Mesenchymal stem cell (in vitro differentiated cells and primary cell): ENCODE measurements around the gene CHST4.
"Not testable (repeated sequence)": the region's sequence is repeated elsewhere in the genome, so short reads cannot be mapped to it uniquely, and the experiment has no call there.

Experiments
- DNase-seq: peaks from one replicate; pipeline ENCODE4 v3.0.0-alpha.2; 2013
- H2AFZ ChIP-seq: one replicate; pipeline ENCODE4 v1.6.1; 2013; ENCODE audit warnings: low read depth, mild to moderate bottlenecking, control low read depth, inconsistent platforms, low read length, moderate library complexity
- H2AK5ac ChIP-seq: 2 replicates; pipeline ENCODE4 v1.6.1; 2013; ENCODE audit warnings: low read length, moderate library complexity, mild to moderate bottlenecking, inconsistent platforms; ENCODE audit not compliant: severe bottlenecking
- H2BK120ac ChIP-seq: one replicate; pipeline ENCODE4 v1.6.1; 2013; ENCODE audit warnings: low read depth, mild to moderate bottlenecking, inconsistent platforms, low read length, moderate library complexity
- H2BK12ac ChIP-seq, 2 experiments: one replicate each; pipeline ENCODE4 v1.6.1; 2013; ENCODE audit warnings: inconsistent platforms in 2 of 2, low read length in 2 of 2, mild to moderate bottlenecking in 2 of 2, moderate library complexity in 2 of 2, control low read depth in 1 of 2
- H2BK15ac ChIP-seq: one replicate; pipeline ENCODE4 v1.6.1; 2013; ENCODE audit warnings: mild to moderate bottlenecking, low read depth, inconsistent platforms; ENCODE audit not compliant: poor library complexity, severe bottlenecking
- H2BK5ac ChIP-seq: 2 replicates; pipeline ENCODE4 v1.6.1; 2013; ENCODE audit warnings: low read depth, mild to moderate bottlenecking, low read length, control low read depth, inconsistent platforms; ENCODE audit not compliant: poor library complexity, severe bottlenecking
- H3K14ac ChIP-seq, 2 experiments: one replicate each; pipeline ENCODE4 v1.6.1; 2013; ENCODE audit warnings: inconsistent platforms in 2 of 2, low read length in 2 of 2, control low read depth in 1 of 2, mild to moderate bottlenecking in 1 of 2, moderate library complexity in 1 of 2
- H3K18ac ChIP-seq, 2 experiments: one replicate each; pipeline ENCODE4 v1.6.1; 2013; ENCODE audit warnings: inconsistent platforms in 2 of 2, low read length in 2 of 2, control low read depth in 1 of 2, low read depth in 1 of 2, mild to moderate bottlenecking in 1 of 2
- H3K23ac ChIP-seq, 2 experiments: one replicate each; pipeline ENCODE4 v1.6.1; 2013; ENCODE audit warnings: inconsistent platforms in 2 of 2, low read length in 2 of 2, mild to moderate bottlenecking in 2 of 2, moderate library complexity in 2 of 2, control low read depth in 1 of 2
- H3K27ac ChIP-seq: 2 replicates; pipeline ENCODE4 v1.5.1; 2013; ENCODE audit warnings: mild to moderate bottlenecking, moderate library complexity, low read length, control low read depth, inconsistent platforms; ENCODE audit not compliant: poor library complexity, severe bottlenecking
- H3K27me3 ChIP-seq, 2 experiments: 2 replicates each; pipeline versions ENCODE4 v1.6.1 to v1.7.0; 2013; ENCODE audit warnings: low read length in 2 of 2, mild to moderate bottlenecking in 2 of 2, moderate library complexity in 2 of 2, control low read depth in 1 of 2, inconsistent platforms in 1 of 2; ENCODE audit not compliant: control insufficient read depth in 1 of 2, insufficient read depth in 1 of 2
- H3K36me3 ChIP-seq, 2 experiments: 2 replicates each; pipeline versions ENCODE4 v1.6.1 to v1.7.0; 2013; ENCODE audit warnings: low read length in 2 of 2, control low read depth in 1 of 2, inconsistent platforms in 1 of 2, low read depth in 1 of 2, mild to moderate bottlenecking in 1 of 2; ENCODE audit not compliant: insufficient read depth in 2 of 2, control insufficient read depth in 1 of 2
- H3K4ac ChIP-seq, 2 experiments: one replicate each; pipeline ENCODE4 v1.6.1; 2013; ENCODE audit warnings: inconsistent platforms in 2 of 2, low read length in 2 of 2, mild to moderate bottlenecking in 2 of 2, moderate library complexity in 2 of 2, control low read depth in 1 of 2, low read depth in 1 of 2
- H3K4me1 ChIP-seq: 2 replicates; pipeline ENCODE4 v1.6.1; 2013; ENCODE audit warnings: low read depth, low read length, control low read depth; ENCODE audit not compliant: control insufficient read depth, insufficient read depth
- H3K4me2 ChIP-seq: 2 replicates; pipeline ENCODE4 v1.6.1; 2013; ENCODE audit warnings: low read length, mild to moderate bottlenecking, inconsistent platforms; ENCODE audit not compliant: poor library complexity, severe bottlenecking
- H3K4me3 ChIP-seq, 2 experiments: 2 replicates each; pipeline versions ENCODE4 v1.5.1 to v1.7.0; 2013; ENCODE audit warnings: low read length in 2 of 2, mild to moderate bottlenecking in 2 of 2, control low read depth in 1 of 2, low read depth in 1 of 2; ENCODE audit not compliant: insufficient read depth in 1 of 2
- H3K79me1 ChIP-seq: replicated peaks from 2 replicates; pipeline ENCODE4 v1.6.1; 2013; ENCODE audit warnings: mild to moderate bottlenecking, control low read depth, low read length, inconsistent platforms; ENCODE audit not compliant: poor library complexity, severe bottlenecking
- H3K9ac ChIP-seq: 2 replicates; pipeline ENCODE4 v1.7.0; 2013; ENCODE audit warnings: mild to moderate bottlenecking, low read length, moderate library complexity
- H3K9me3 ChIP-seq: 2 replicates; pipeline ENCODE4 v1.7.0; 2013; ENCODE audit warnings: mild to moderate bottlenecking, low read length; ENCODE audit not compliant: control insufficient read depth
- H4K8ac ChIP-seq: one replicate; pipeline ENCODE4 v1.6.1; 2013; ENCODE audit warnings: inconsistent platforms, mild to moderate bottlenecking, low read length, moderate library complexity
- H4K91ac ChIP-seq: one replicate; pipeline ENCODE4 v1.6.1; 2013; ENCODE audit warnings: mild to moderate bottlenecking, low read length, inconsistent platforms
- WGBS: methylation state at CpG from one replicate; pipeline ENCODE4 v1.1.7; 2013; ENCODE audit warnings: mixed read lengths; 5-methylcytosine and 5-hydroxymethylcytosine counted together

Gene CHST4

GRCh38 chr16:71557299-71557698 lies 31.1 kb downstream of the CHST4 start:
- WGBS = 81% methylated on average over 3 of the region's 3 CpGs
- H3K27me3 ChIP-seq = peaks cover 0 to 3% of the 10 kb centered on the region in 2 experiments
- H4K8ac ChIP-seq = no peak overlapping the region
- no peak overlapping the region for H3K18ac ChIP-seq
- no peak overlapping the region for H2BK12ac ChIP-seq
- H3K27ac ChIP-seq = no peak overlapping the region
- H3K36me3 ChIP-seq = no peaks in the 10 kb centered on the region
- no peaks in the 10 kb centered on the region for H3K9me3 ChIP-seq
- no peak overlapping the region for H3K4me3 ChIP-seq
- no peak overlapping the region for H2AK5ac ChIP-seq
- H2BK120ac ChIP-seq = no peak overlapping the region
- H2BK5ac ChIP-seq = no peak overlapping the region
- DNase-seq = no peak
- H3K14ac ChIP-seq = no peak overlapping the region
- H3K4me1 ChIP-seq = no peaks in the 10 kb centered on the region
- no peak overlapping the region for H3K9ac ChIP-seq
- H3K4ac ChIP-seq = no peak overlapping the region
- no peaks in the 10 kb centered on the region for H3K79me1 ChIP-seq
- H2AFZ ChIP-seq = no peak overlapping the region
- no peak overlapping the region for H3K4me2 ChIP-seq
- H2BK15ac ChIP-seq = no peak overlapping the region
- H4K91ac ChIP-seq = no peak overlapping the region
- no peak overlapping the region for H3K23ac ChIP-seq

GRCh38 chr16:71557954-71558582 lies 31.8 kb downstream of the CHST4 start:
- H3K27me3 ChIP-seq = peaks cover 0 to 3% of the 10 kb centered on the region in 2 experiments
- no peak for DNase-seq
- WGBS = 72% methylated on average over 3 of the region's 3 CpGs

GRCh38 chr16:71559855-71560254 lies 33.6 kb downstream of the CHST4 start:
- Histone ChIP-seq H2BK120ac (no peak overlapping the region), H3K27me3 (peaks cover 0 to 3% of the 10 kb centered on the region in 2 experiments), H2BK12ac (no peak overlapping the region), H3K27ac (no peak overlapping the region), H2BK5ac (no peak overlapping the region), H3K9me3 (no peaks in the 10 kb centered on the region), H3K4me2 (no peak overlapping the region), H4K8ac (no peak overlapping the region), H3K36me3 (no peaks in the 10 kb centered on the region), H2AK5ac (no peak overlapping the region), H3K14ac (no peak overlapping the region), H4K91ac (no peak overlapping the region), H3K23ac (no peak overlapping the region), H3K18ac (no peak overlapping the region), H2BK15ac (no peak overlapping the region), H3K9ac (no peak overlapping the region), H3K79me1 (peaks cover 1% of the 10 kb centered on the region), H3K4me3 (no peak overlapping the region), H3K4me1 (no peaks in the 10 kb centered on the region), H3K4ac (no peak overlapping the region), H2AFZ (no peak overlapping the region)
- DNase-seq = no peak

More at GRCh38 chr16:71557954-71558582, 31.8 kb downstream of the CHST4 start:
- no peak overlapping the region for H3K27ac ChIP-seq
- no peaks in the 10 kb centered on the region for H3K4me1 ChIP-seq
- no peak overlapping the region for H3K14ac ChIP-seq
- no peak overlapping the region for H2AFZ ChIP-seq
- H2BK12ac ChIP-seq = no peak overlapping the region
- H3K9me3 ChIP-seq = no peaks in the 10 kb centered on the region
- H3K9ac ChIP-seq = no peak overlapping the region
- no peak overlapping the region for H4K91ac ChIP-seq
- H3K18ac ChIP-seq = no peak overlapping the region
- H3K36me3 ChIP-seq = no peaks in the 10 kb centered on the region
- H2BK15ac ChIP-seq = no peak overlapping the region
- H3K23ac ChIP-seq = no peak overlapping the region
- H4K8ac ChIP-seq = no peak overlapping the region
- no peak overlapping the region for H2AK5ac ChIP-seq
- H3K4me2 ChIP-seq = no peak overlapping the region
- no peak overlapping the region for H2BK120ac ChIP-seq
- H3K4me3 ChIP-seq = no peak overlapping the region
- H3K4ac ChIP-seq = no peak overlapping the region
- H3K79me1 ChIP-seq = no peaks in the 10 kb centered on the region
- no peak overlapping the region for H2BK5ac ChIP-seq

GRCh38 chr16:71561886-71562285 lies 35.7 kb downstream of the CHST4 start:
- H3K9me3 ChIP-seq, H3K18ac ChIP-seq, H3K4me3 ChIP-seq, H3K14ac ChIP-seq, H2AK5ac ChIP-seq, H3K36me3 ChIP-seq, H3K23ac ChIP-seq, H3K27ac ChIP-seq, H3K4ac ChIP-seq, H3K9ac ChIP-seq, H3K79me1 ChIP-seq, H2BK15ac ChIP-seq, H2BK5ac ChIP-seq, H4K91ac ChIP-seq, DNase-seq, H2BK120ac ChIP-seq, H3K4me1 ChIP-seq, H3K27me3 ChIP-seq, H3K4me2 ChIP-seq, H2AFZ ChIP-seq, H4K8ac ChIP-seq, H2BK12ac ChIP-seq: not testable (repeated sequence)
- 86% methylated on average over 7 of the region's 8 CpGs for WGBS
